Uterus (tissue), 4 donors: ENCODE results near the gene TSEN15. TPM values are rescaled to one million over a fixed set of nuclear protein-coding genes. Genes with fewer than 3 reads are reported as not detected.

Source experiments
- DNase-seq, 2 donors: peaks; one replicate each; pipeline ENCODE4 v3.0.0-alpha.2; 2019 to 2020
- H3K27ac ChIP-seq, 2 donors: fragments of 200-600 bp; sonication (generic); 1 replicate in 1 of 2; 2 replicates in 1 of 2; pipeline ENCODE4 v1.5.1; 2016 to 2018
- H3K27me3 ChIP-seq, 2 donors: fragments of 200-600 bp; sonication (generic); one replicate each; pipeline ENCODE4 v1.5.1; 2018 to 2019; ENCODE audit warnings: control low read depth in 1 of 2
- H3K36me3 ChIP-seq, 2 donors: fragments of 200-600 bp; sonication (generic); one replicate each; pipeline ENCODE4 v1.5.1; 2019; ENCODE audit warnings: control low read depth in 1 of 2
- H3K4me1 ChIP-seq, 2 donors: fragments of 200-600 bp; sonication (generic); one replicate each; pipeline ENCODE4 v1.5.1; 2018 to 2019; ENCODE audit warnings: control low read depth in 1 of 2
- H3K4me3 ChIP-seq, 2 donors: fragments of 200-600 bp; sonication (generic); 1 replicate in 1 of 2; 2 replicates in 1 of 2; pipeline ENCODE4 v1.5.1; 2018 to 2019; ENCODE audit warnings: mild to moderate bottlenecking in 1 of 2
- H3K9me3 ChIP-seq, 2 donors: fragments of 200-600 bp; sonication (generic); one replicate each; pipeline ENCODE4 v1.5.1; 2019; ENCODE audit warnings: control low read depth in 1 of 2
- POLR2A ChIP-seq, 2 donors: fragments of 450-650 bp; IDR thresholded peaks; one replicate each; pipeline ENCODE4 v1.6.1; 2016; ENCODE audit warnings: antibody characterized with exemption in 2 of 2, mild to moderate bottlenecking in 1 of 2, moderate library complexity in 1 of 2
- intact Hi-C: fragments of 100-400 bp; cut with DNase I; formaldehyde crosslinking; loops from one replicate; pipeline ENCODE4 v1.15.1; 2023; ENCODE audit warnings: low total_unique reads
- total RNA-seq, 4 donors: library from RNA; depleted of rRNA in 3 of 4; stranded (reverse); fragments of >200 nt in 3 of 4; gene quantifications; one replicate each; pipeline versions ENCODE4 v1.1.0 to v1.2.4, GENCODE V29; 2014 to 2023
- TF ChIP-seq, protein P1 (sequence below), 4 experiments: fragments of 200-600 bp in 2 of 4; fragments of 450-650 bp in 2 of 4; sonication (generic) in 2 of 4; IDR thresholded peaks; one replicate each; pipeline ENCODE4 v1.5.1; 2016 to 2019; ENCODE audit warnings: antibody characterized with exemption in 4 of 4, mild to moderate bottlenecking in 2 of 4, moderate library complexity in 1 of 4
- donor health status: DM: yes; HTN: yes; CAD: no.

Gene TSEN15
- total RNA-seq, 4 donors from 2014 or later, result 7.9 to 69.3 (median 29.2) TPM

DNA sequence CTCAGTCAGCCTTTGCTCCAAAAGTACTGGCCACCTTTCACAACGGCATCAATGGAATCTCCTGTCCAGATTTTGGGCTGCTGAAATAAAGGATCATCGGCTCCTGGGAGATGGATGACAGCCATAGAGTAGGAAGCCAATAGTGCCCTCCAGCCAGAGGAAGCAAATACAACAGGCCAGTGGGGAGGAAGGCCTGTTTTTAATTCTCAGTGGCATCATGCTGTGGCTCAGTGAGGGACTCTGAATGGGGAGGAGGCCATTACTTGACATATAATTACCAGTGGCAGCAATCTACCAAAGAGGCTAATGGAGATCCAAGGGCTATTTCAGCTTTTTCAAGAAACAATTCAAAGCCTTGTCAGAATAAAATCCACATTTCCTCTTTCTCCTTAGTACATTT is 40.7 kb upstream of the TSEN15 start:
- Histone ChIP-seq H3K4me1 (no peaks in the 10 kb centered on the region), H3K27ac (no peak overlapping the region), H3K9me3 (no peaks in the 10 kb centered on the region), H3K36me3 (no peaks in the 10 kb centered on the region), H3K4me3 (no peak overlapping the region), H3K27me3 (no peaks in the 10 kb centered on the region)
- DNase-seq, result no peak
- intact Hi-C loops, result no loop called here
- TF ChIP-seq, protein P1, sequence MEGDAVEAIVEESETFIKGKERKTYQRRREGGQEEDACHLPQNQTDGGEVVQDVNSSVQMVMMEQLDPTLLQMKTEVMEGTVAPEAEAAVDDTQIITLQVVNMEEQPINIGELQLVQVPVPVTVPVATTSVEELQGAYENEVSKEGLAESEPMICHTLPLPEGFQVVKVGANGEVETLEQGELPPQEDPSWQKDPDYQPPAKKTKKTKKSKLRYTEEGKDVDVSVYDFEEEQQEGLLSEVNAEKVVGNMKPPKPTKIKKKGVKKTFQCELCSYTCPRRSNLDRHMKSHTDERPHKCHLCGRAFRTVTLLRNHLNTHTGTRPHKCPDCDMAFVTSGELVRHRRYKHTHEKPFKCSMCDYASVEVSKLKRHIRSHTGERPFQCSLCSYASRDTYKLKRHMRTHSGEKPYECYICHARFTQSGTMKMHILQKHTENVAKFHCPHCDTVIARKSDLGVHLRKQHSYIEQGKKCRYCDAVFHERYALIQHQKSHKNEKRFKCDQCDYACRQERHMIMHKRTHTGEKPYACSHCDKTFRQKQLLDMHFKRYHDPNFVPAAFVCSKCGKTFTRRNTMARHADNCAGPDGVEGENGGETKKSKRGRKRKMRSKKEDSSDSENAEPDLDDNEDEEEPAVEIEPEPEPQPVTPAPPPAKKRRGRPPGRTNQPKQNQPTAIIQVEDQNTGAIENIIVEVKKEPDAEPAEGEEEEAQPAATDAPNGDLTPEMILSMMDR (IDR thresholded peaks at IDR 0.05), result no peak
- no peak for TF ChIP-seq POLR2A (IDR thresholded peaks at IDR 0.05)

DNA sequence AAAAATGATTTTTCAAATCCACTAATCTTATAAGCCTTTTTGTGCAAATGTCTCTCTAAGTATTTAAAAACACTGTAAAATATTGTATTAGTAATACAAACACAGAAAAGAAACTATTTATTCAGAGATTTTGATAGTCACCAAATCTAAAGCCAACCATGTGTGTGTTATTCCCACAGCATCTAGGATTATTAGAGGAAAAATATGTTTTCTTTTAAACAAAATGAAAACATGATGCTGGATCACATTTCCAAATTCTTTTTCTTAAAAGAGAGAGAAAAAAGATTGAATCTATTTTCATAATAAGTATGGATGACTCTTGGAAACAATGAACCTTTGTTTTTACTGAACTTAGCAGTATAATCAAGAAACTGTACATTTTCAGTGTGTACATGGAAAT is 39.3 kb upstream of the TSEN15 start:
- DNase-seq, result no peak
- Histone ChIP-seq H3K9me3 (no peaks in the 10 kb centered on the region), H3K27ac (no peak overlapping the region), H3K27me3 (no peaks in the 10 kb centered on the region), H3K36me3 (no peaks in the 10 kb centered on the region), H3K4me3 (no peak overlapping the region), H3K4me1 (no peaks in the 10 kb centered on the region)
- intact Hi-C loops, result no loop called here
- TF ChIP-seq, protein P1 (IDR thresholded peaks at IDR 0.05), result no peak
- no peak for TF ChIP-seq POLR2A (IDR thresholded peaks at IDR 0.05)

DNA sequence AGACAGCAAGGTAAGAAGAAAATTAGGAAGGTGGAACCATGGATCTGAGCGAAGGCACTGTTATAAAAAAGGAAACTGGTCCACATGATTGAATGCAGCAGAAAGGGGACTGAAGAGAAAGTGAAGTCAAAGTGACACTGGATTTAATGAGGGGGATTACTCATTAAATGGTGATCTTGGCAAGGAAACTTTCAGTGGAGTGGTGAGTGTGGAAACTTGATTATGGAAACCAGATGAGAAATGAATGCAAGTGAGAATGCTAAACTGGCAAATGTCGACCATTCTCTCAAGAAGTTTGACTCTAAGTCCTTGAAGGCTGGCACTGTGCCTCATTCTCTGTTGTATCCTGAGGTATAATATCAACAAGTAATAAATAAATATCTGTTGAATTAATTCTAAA is 37.3 kb upstream of the TSEN15 start:
- Histone ChIP-seq H3K27ac (no peak overlapping the region), H3K9me3 (no peaks in the 10 kb centered on the region), H3K4me1 (no peaks in the 10 kb centered on the region), H3K27me3 (no peaks in the 10 kb centered on the region), H3K36me3 (no peaks in the 10 kb centered on the region), H3K4me3 (no peak overlapping the region)
- no peak for DNase-seq
- TF ChIP-seq, protein P1 (IDR thresholded peaks at IDR 0.05), result no peak
- TF ChIP-seq POLR2A (IDR thresholded peaks at IDR 0.05), result no peak
- intact Hi-C loops, result no loop called here

DNA sequence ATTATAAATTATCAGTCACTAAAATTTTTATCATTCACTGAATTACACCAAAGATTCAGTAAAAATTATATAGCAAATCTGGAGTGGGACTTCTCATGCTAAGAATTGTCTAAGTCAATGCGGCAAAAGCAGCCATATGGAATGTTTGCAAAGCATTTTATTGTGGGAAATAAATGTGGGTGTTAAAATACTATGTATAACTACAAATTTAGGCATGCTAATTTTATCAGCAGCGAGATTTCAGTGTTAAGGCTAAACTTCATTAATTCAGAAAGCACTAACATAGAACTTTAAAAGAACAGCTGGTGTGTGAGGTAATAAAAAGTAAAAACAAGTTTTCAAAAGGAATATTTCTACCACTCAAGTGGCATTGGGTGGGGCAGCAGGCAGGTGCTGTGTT is 35.4 kb upstream of the TSEN15 start:
- intact Hi-C loops, result no loop called here
- Histone ChIP-seq H3K27ac (no peak overlapping the region), H3K4me3 (no peak overlapping the region), H3K4me1 (no peaks in the 10 kb centered on the region), H3K27me3 (no peaks in the 10 kb centered on the region), H3K9me3 (no peaks in the 10 kb centered on the region), H3K36me3 (no peaks in the 10 kb centered on the region)
- no peak for DNase-seq
- TF ChIP-seq, protein P1 (IDR thresholded peaks at IDR 0.05), result no peak
- TF ChIP-seq POLR2A (IDR thresholded peaks at IDR 0.05), result no peak

DNA sequence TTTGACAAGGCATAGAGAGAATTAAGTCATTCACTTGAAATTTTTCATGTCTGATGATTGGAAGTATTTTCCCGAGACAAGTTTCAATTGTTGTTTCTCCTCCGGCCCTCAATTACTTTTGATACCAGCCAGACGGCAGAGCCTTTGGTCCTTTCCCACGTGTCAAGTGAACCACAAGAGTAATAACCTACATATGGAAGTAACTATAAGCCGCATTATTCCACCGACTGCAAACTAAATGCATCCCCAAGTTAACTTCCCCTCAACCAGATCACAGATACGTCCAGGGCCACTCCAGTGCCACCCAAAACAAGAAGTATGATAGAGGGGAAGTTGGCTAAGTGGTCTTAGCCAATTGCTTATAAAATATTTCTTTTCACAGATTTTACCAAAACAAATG is 34.2 kb upstream of the TSEN15 start:
- intact Hi-C loops, result no loop called here
- Histone ChIP-seq H3K36me3 (no peaks in the 10 kb centered on the region), H3K27me3 (no peaks in the 10 kb centered on the region), H3K9me3 (no peaks in the 10 kb centered on the region), H3K27ac (no peak overlapping the region), H3K4me3 (no peak overlapping the region), H3K4me1 (no peaks in the 10 kb centered on the region)
- TF ChIP-seq, protein P1 (IDR thresholded peaks at IDR 0.05), result no peak
- TF ChIP-seq POLR2A (IDR thresholded peaks at IDR 0.05), result no peak
- DNase-seq, result no peak
